Vein endothelial cell (primary cell): Measurements from ENCODE around the gene AHCY. TPM values are rescaled to one million over a fixed set of nuclear protein-coding genes. Genes with fewer than 3 reads are reported as not detected.

Experiments used
- small RNA-seq: library from RNA; depleted of rRNA; stranded (forward); fragments of <200 nt; gene quantifications from one replicate; pipeline ENCODE3, GENCODE V24; 2012
- total RNA-seq: library from RNA; depleted of rRNA; stranded (reverse); fragments of >200 nt; gene quantifications from 2 replicates; pipeline ENCODE4 v1.2.3, GENCODE V29; 2012

The AHCY gene
- total RNA-seq, result 125 and 128 TPM in 2 replicates

DNA sequence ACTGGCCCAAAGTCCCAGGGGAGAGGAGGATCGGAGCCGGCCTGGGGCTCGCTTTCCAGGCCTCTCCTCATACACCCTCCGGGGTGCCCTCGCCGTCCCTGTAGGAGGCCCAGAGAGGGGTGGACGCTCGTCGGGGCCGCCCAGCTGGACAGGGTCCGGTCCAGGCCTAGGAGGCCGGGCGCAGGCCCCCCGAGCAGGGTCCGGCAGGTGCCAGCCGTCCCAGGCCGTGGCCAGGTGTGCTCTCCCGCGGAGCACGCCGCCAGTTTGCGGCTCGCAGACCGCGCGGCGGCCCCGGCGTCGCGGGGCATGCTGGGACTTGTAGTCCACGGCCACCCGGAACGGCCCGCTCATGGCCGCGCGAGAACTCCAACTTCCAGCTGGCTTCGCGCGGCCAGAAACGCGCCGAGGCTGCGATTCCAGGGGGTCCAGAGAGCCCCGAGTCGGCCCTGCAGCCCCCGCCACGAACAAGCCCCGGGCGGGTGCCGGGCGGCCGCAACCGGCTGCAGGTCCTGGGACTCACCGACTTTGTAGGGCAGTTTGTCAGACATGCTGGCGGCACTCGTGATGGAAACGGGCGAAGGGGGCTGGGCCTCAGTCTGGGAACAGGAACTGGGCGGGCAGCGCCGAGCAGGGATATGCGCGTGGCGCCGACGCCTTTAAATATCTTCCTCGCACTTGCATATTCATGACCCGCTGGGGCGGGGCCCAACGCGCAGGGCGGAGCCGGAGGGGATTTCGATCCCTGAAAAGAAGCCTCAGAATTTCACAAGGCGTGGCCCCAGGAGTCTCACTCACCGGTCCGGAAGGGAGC, at the start of gene AHCY:
Gene AHCY (minus strand): TSS at position 633 of the 811 bp plus-strand sequence. CDS start 85 bp downstream, at position 548.

DNA sequence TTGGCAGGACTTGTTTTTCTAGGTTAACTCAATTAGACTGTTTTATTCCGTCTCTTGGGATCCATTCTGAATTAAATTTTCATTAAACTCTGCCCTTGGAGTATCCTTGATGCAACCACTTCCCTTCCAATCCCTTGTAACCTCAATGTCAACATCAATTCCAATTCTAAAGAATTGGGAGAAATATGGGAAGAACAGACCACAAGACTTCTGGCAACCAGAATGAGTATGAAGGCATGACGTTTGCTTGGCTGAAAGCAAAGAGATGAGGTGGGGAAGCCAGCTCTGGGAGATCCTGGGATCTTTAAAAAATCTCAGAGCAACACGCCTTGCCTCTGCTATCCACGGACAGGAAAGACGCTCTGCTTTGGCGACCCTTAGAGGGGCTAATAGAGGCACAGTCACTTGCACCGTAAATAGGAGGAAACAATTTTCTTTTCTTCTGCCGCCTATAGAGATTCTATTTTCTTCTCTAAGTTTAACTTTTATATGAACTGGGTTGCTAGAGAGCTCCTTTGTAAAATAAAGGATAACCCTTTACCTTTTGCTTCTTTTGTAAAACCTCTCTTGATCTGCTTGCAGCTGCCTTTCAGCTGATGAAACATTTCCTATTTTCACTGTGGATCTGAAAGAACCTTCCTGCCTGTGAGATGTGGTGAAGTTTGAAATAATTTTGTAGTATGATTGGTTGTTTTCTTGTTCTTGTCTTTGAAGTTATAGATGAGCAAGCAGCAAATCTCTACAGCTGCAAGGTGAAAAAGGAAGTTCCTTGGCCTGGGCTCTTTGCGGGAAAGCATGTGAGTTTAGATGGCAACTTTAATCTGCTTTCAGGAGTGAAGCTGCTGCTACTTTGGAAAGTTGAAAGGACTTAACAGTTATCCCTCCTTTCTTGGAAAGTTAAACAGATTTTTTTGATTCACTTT, 62.2 kb downstream of the AHCY start, which contains the start of gene ASIP:
Gene ASIP (plus strand): TSS at position 731 of the 923 bp plus-strand sequence. CDS start 18,952 bp downstream, outside the sequence.

Small RNAs within 50 kb of the gene (small RNA-seq; reads per million reads assigned to genes)
- gene AL356299.1, result not detected

Other genes starting within 250 kb of the AHCY start
- gene EIF2S2, start 191.1 kb downstream of the AHCY start, total RNA-seq, result 92.1 and 129 TPM in 2 replicates
- gene ASIP, start 61.9 kb downstream of the AHCY start, total RNA-seq, result not detected in 2 replicates
- 60.1 and 77.4 TPM in 2 replicates for gene ITCH, start 59.9 kb upstream of the AHCY start, total RNA-seq
- gene DYNLRB1, start 213.1 kb upstream of the AHCY start, total RNA-seq, result 68.6 and 69.6 TPM in 2 replicates